ENCODE data around the gene U2AF1L4. TPM values are rescaled to one million over a fixed set of nuclear protein-coding genes. Genes with fewer than 3 reads are reported as not detected.
A peak's percentile ranks its signal among the peaks of the same experiment; 100 is the strongest.

The U2AF1L4 gene
- total and polyA plus RNA-seq, 2 donors (not counting 1 experiment from before 2014, with no cell fraction given), result 62.1 to 89.7 TPM

DNA sequence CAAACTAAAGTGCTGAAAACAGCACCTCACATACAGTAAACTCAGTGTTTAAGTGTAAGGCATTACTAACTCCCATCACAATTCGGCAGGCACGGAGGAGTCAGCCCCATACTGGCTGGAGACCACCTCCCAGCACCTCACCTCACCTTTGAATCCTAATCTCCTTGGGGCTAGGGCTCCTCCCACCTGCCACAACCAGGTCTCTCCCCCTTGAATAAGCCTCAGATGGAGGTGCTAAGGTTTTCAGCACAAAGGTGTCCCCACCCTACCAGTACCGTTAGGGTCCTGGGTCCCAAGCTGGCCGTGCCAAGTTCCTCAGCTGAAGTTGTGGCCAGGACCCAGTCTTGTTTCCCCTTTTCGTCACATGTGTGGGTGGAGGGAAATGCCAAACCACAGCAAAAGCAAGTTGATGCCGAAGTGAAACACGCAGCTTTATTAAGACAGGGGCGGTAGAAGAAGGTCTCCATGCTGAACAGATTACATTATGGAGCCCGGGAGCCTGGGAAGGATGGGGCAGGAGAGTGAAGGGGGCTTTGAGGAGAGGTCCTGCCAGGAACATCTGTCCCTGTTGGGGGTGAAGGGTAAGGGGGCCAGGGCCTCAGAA lies 3.0 kb downstream of the U2AF1L4 start, which contains the start of gene IGFLR1:
Gene IGFLR1, minus strand, starts transcription at position 332 of the 604 bp plus-strand sequence. CDS start 1,272 bp downstream, outside the sequence.
- peak; percentile 91 for DNase-seq
- ChIA-PET CTCF (interaction anchor here (0.7 to 1.5 kb wide), 5 partner anchors 9 to 49 kb away, joined by 3 to 5 read pairs (median 3); no protein-coding TSS in a partner anchor), POLR2A (interaction anchor here (0.7 to 1.5 kb wide), 5 partner anchors 23 to 313 kb away, joined by 3 to 7 read pairs (median 4); no protein-coding TSS in a partner anchor)
- peak within 1 kb of the TSS; percentile 99 for H3K27ac Mint-ChIP-seq
- Histone ChIP-seq H2AFZ (ENCODE audit: insufficient read depth, low read depth, low read length, poor library complexity, severe bottlenecking) (peak within 1 kb of the TSS; percentile 69), H3K4me2 (replicated peaks; ENCODE audit: low read depth, low read length, poor library complexity, severe bottlenecking) (peak within 1 kb of the TSS; percentile 100), H3K79me2 (ENCODE audit: control insufficient read depth, insufficient read depth, low read length) (peaks cover 55% of the 10 kb centered on the region), H3K9me3 (ENCODE audit: control extremely low read depth in 1 of 3, control insufficient read depth in 2 of 3, insufficient read depth in 1 of 3, low read length in 2 of 3) (no peaks in the 10 kb centered on the region), H3K27me3 (replicated peaks in 1 of 4; ENCODE audit: control extremely low read depth in 1 of 4, control insufficient read depth in 3 of 4, insufficient read depth in 4 of 4, low read length in 3 of 4) (no peaks in the 10 kb centered on the region), H3K9ac (ENCODE audit: low read length) (peak within 1 kb of the TSS; percentile 91), H4K20me1 (ENCODE audit: control insufficient read depth, insufficient read depth, low read length, poor library complexity, severe bottlenecking) (peaks cover 27% of the 10 kb centered on the region), H3K27ac (ENCODE audit: low read length in 2 of 2) (peak within 1 kb of the TSS; percentile 96), H3K4me1 (ENCODE audit: control insufficient read depth in 2 of 2, insufficient read depth in 2 of 2, low read length in 2 of 2) (peaks cover 39 to 67% of the 10 kb centered on the region in 2 donors), H3K36me3 (replicated peaks in 1 of 2; ENCODE audit: control extremely low read depth in 1 of 2, control insufficient read depth in 1 of 2, extremely low read depth in 1 of 2, insufficient read depth in 2 of 2, low read length in 1 of 2) (peaks cover 0 to 25% of the 10 kb centered on the region in 2 experiments), H3K4me3 (ENCODE audit: control extremely low read depth in 1 of 5, extremely low read depth in 1 of 5, insufficient read depth in 1 of 5, low read depth in 2 of 5, low read length in 4 of 5) (peak within 1 kb of the TSS; percentile 68 to 93 (median 83))
- ATAC-seq (ENCODE audit: low read depth), result peak; percentile 10
- peak within 1 kb of the TSS; percentile 96 for H3K4me3 Mint-ChIP-seq
- H3K4me1 Mint-ChIP-seq, result peaks cover 59% of the 10 kb centered on the region
- no peaks in the 10 kb centered on the region for H3K27me3 Mint-ChIP-seq
- intact Hi-C loops (cut with micrococcal nuclease), result loop anchor here (10.0 kb wide), 1 partner anchor 473 kb away; the partner anchor contains the start of genes ZNF146 and ZNF565
- 1% methylated on average over 8 of the region's 9 CpGs for WGBS (ENCODE audit: insufficient coverage)
- TF ChIP-seq, protein P1, sequence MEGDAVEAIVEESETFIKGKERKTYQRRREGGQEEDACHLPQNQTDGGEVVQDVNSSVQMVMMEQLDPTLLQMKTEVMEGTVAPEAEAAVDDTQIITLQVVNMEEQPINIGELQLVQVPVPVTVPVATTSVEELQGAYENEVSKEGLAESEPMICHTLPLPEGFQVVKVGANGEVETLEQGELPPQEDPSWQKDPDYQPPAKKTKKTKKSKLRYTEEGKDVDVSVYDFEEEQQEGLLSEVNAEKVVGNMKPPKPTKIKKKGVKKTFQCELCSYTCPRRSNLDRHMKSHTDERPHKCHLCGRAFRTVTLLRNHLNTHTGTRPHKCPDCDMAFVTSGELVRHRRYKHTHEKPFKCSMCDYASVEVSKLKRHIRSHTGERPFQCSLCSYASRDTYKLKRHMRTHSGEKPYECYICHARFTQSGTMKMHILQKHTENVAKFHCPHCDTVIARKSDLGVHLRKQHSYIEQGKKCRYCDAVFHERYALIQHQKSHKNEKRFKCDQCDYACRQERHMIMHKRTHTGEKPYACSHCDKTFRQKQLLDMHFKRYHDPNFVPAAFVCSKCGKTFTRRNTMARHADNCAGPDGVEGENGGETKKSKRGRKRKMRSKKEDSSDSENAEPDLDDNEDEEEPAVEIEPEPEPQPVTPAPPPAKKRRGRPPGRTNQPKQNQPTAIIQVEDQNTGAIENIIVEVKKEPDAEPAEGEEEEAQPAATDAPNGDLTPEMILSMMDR (IDR thresholded peaks at IDR 0.05), result no peak
- no peak for TF ChIP-seq EZH2 (IDR thresholded peaks at IDR 0.05; ENCODE audit: borderline replicate concordance, insufficient read depth, low read depth, low read length, poor library complexity, severe bottlenecking)
- H3K9me3 Mint-ChIP-seq (ENCODE audit: insufficient read depth), result no peaks in the 10 kb centered on the region

DNA sequence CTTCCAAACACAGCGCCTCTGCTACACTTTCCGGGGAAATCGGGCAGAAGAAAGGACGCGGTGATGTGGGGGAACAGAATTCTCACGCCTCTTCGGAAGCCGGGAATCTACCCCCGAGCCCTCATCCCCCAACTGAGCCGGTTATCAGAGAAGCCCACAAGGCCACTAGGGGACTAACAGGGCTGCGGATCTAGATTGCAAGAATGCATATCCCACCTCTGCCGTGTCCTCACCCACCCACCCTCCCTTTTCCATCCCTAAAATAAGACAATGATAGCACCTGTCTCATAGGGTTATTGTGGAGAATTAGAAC lies 4.1 kb downstream of the U2AF1L4 start:
- no peak for DNase-seq
- 1% methylated on average over 9 of the region's 12 CpGs for WGBS (ENCODE audit: insufficient coverage)
- peaks cover 38 to 70% of the 10 kb centered on the region in 2 donors for H3K4me1 ChIP-seq (ENCODE audit: control insufficient read depth in 2 of 2, insufficient read depth in 2 of 2, low read length in 2 of 2)
- peak overlapping the region; percentile 60 to 93 (median 83) for H3K4me3 ChIP-seq (ENCODE audit: control extremely low read depth in 1 of 5, extremely low read depth in 1 of 5, insufficient read depth in 1 of 5, low read depth in 2 of 5, low read length in 4 of 5)
- peaks cover 0 to 35% of the 10 kb centered on the region in 2 experiments for H3K36me3 ChIP-seq (replicated peaks in 1 of 2; ENCODE audit: control extremely low read depth in 1 of 2, control insufficient read depth in 1 of 2, extremely low read depth in 1 of 2, insufficient read depth in 2 of 2, low read length in 1 of 2)
- CTCF ChIA-PET, result interaction anchor here (1.0 to 1.6 kb wide), 7 partner anchors 9 to 217 kb away, joined by 3 to 7 read pairs (median 4); no protein-coding TSS in a partner anchor
- peaks cover 27% of the 10 kb centered on the region for H4K20me1 ChIP-seq (ENCODE audit: control insufficient read depth, insufficient read depth, low read length, poor library complexity, severe bottlenecking)
- H3K27ac ChIP-seq (ENCODE audit: low read length in 2 of 2), result peak overlapping the region; percentile 73 to 96
- intact Hi-C loops (cut with micrococcal nuclease), result loop anchor here (2.0 to 10.0 kb wide), 3 partner anchors 48 to 474 kb away; partner anchors contain the start of genes ZNF146 and ZNF565
- no peaks in the 10 kb centered on the region for H3K27me3 ChIP-seq (replicated peaks in 1 of 4; ENCODE audit: control extremely low read depth in 1 of 4, control insufficient read depth in 3 of 4, insufficient read depth in 4 of 4, low read length in 3 of 4)
- POLR2A ChIA-PET, result interaction anchor here (0.9 to 1.5 kb wide), 8 partner anchors 9 to 159 kb away, joined by 3 to 10 read pairs (median 4); partner anchors contain the start of genes HSPB6 and NFKBID
- no peaks in the 10 kb centered on the region for H3K9me3 Mint-ChIP-seq (ENCODE audit: insufficient read depth)
- H3K4me2 ChIP-seq (replicated peaks; ENCODE audit: low read depth, low read length, poor library complexity, severe bottlenecking), result peak overlapping the region; percentile 100
- peak overlapping the region; percentile 96 for H3K4me3 Mint-ChIP-seq
- H3K9me3 ChIP-seq (ENCODE audit: control extremely low read depth in 1 of 3, control insufficient read depth in 2 of 3, insufficient read depth in 1 of 3, low read length in 2 of 3), result no peaks in the 10 kb centered on the region
- H2AFZ ChIP-seq (ENCODE audit: insufficient read depth, low read depth, low read length, poor library complexity, severe bottlenecking), result peak overlapping the region; percentile 66
- TF ChIP-seq, protein P1 (IDR thresholded peaks at IDR 0.05), result no peak
- no peak for TF ChIP-seq EZH2 (IDR thresholded peaks at IDR 0.05; ENCODE audit: borderline replicate concordance, insufficient read depth, low read depth, low read length, poor library complexity, severe bottlenecking)
- H3K79me2 ChIP-seq (ENCODE audit: control insufficient read depth, insufficient read depth, low read length), result peaks cover 46% of the 10 kb centered on the region
- peaks cover 62% of the 10 kb centered on the region for H3K4me1 Mint-ChIP-seq
- H3K9ac ChIP-seq (ENCODE audit: low read length), result peak overlapping the region; percentile 91
- ATAC-seq (ENCODE audit: low read depth), result no peak
- H3K27me3 Mint-ChIP-seq, result no peaks in the 10 kb centered on the region
- H3K27ac Mint-ChIP-seq, result peak overlapping the region; percentile 92
